Midbrain (tissue), 1 donor: ENCODE results near the gene HSPG2.

Experiments used
- DNase-seq: peaks from one replicate; lab custom pipeline; 2025; lab: John Stamatoyannopoulos, UW

HSPG2 gene

DNA sequence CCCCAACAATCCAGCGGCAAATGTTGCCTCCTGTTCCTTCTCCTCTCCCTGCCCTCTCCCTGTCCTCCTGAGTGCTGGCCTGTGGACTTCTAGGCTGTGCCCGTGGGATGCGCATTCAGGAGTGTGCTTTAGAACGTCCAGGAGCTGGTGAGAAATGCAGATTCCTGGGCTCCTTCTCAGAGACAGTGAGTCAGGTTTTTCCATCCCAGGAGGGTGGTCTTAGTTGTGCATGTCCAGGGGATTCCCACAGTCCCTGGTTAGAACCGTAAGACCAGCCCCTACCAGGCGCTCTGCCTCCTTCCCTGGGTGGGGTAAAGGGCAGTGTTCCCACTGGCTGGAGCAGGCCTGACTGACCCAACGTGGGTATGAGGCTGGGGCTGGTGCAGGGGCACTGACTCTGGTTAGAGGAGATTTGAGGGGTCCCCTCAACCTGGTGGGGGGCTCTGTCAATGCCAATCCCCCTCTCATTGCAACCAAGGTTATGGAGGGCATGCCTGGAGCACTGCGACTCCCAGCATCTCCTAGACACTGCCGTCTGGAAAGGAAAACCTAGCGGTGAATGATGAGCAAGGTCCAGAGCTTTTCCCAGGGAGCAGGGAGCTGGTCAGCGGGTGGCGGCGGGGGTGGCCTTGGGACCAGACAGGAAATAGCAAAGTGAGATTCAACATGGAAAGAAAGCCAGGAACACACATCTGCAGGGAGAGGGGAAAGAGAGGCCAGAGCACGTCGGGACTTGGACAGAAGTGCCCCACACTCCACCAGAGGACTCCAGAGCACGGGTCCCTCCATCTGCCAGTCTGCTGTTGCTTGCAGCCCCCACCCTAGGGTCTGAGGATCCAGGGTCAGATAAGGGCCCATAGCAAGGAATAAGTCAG, 38.5 kb downstream of the HSPG2 start:
- DNase-seq = no peak

DNA sequence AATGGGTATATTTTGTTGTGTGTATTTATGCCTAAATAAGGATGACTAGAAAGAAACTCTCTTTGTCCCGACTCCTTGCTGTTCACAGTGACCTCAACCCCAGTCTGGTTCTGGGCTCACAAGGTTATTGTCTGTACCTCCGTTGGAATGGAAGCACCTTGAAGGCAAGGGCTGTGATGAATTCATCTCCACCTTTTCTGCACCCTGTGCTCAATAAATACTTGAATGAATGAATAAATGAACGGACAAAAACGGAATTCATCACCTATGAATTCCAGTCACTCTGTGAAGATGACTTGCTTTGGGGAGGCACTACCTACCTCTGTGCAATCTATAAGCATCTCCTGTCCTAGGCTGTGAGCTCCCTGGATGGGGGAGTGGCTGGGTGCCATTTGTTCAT, 39.3 kb downstream of the HSPG2 start:
- DNase-seq = no peak

DNA sequence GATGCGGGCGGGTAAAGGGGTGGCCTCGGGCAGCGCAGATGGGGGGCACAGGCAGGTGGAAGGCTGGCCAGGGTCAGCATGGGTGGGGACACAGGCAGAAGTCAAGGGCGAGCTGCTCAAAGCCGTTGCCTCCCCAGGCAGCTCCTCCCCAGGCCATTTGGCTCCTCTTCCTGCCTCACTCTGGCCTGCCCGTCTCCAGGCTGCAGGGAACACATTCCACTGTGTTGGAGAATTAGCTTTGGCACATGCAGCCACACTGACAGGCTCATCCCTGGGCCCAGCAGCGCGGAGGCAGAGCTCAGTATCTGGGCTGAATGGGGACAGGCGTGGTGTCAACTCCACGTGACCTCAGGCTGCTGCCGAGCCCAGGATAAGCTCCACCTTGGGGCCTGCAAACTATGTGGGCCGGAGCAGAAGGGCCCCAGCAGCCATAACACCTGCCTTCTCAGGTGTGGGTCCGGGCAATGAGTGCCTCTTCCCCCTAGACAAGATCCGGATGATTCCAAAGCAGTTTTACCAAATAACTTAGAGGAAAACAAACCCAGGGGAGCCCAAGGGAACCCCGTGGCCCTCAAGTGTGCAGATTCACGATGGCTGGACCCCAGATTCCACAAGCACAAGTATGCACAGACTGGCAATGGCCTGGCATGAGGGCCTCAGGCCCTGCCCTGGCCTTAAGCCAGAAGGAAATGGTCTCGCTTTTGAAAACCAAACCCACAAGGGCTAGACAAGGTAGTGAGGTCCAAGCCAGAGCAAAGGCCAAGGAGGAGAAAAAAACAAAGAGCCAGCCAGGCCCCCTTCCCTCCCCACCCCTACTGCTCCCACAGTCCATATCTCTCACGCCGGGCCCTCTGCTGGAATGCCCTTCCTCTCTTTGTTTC, 40.2 kb downstream of the HSPG2 start:
- DNase-seq = no peak

DNA sequence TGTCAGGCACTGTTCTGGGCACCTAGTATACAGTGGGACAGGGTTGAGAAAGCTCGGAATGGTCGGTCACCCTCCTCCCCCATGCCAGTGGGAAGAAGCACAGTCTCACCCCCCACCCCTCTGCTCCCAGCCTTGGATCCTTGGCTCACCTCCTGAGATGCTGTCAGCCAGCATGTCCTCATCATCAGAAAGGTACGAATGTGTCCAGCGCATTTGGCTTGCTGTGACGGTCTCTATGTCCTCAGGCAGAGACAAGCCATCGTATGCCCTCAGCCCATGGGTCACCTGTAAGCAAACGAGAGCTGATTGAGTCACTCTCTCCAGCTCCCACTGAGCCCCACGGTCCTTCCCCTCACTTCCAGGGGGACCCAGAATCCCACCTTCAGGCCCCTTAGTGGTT, 41.1 kb downstream of the HSPG2 start:
- DNase-seq = no peak

DNA sequence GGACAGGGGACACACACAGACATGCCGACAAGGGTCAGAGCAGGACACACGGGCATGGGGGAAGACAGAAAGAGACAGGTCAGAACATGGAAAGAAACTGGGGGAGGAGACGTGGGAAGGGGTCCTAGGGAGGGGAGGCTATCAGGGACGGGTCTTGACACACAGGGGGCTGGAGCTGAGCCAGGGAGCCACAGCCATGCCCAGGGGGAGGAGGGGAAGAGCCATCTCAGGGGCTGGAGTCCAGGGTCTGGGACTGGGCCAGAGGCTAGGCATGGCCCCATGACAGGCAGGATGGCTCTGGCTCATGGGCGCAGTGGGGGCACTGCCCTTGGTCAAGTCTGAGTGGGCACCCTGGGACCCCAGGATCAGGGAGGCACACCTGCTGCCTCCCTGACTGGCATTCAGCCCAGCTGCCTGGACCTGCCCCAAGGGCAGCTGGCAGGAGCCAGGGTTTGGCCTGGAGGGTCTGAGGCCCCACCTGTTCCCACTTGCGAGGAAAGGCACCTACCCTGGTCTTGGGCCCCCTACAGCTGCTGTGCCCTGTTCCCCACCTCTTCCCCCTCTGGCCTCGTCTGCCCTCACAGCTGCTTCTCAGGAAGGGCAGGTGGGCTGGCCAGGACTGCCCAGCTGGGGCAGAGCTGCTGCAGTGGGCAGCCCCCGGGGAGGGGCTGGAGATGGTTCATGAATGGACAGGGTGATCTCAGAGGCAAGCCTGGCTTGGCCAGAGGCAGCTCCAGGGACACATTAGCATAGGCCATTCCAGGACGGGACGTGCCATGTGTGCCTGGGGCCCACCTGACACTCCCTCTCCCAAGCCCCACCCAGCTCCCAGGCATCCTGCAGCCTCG, 42.9 kb downstream of the HSPG2 start:
- DNase-seq = no peak

DNA sequence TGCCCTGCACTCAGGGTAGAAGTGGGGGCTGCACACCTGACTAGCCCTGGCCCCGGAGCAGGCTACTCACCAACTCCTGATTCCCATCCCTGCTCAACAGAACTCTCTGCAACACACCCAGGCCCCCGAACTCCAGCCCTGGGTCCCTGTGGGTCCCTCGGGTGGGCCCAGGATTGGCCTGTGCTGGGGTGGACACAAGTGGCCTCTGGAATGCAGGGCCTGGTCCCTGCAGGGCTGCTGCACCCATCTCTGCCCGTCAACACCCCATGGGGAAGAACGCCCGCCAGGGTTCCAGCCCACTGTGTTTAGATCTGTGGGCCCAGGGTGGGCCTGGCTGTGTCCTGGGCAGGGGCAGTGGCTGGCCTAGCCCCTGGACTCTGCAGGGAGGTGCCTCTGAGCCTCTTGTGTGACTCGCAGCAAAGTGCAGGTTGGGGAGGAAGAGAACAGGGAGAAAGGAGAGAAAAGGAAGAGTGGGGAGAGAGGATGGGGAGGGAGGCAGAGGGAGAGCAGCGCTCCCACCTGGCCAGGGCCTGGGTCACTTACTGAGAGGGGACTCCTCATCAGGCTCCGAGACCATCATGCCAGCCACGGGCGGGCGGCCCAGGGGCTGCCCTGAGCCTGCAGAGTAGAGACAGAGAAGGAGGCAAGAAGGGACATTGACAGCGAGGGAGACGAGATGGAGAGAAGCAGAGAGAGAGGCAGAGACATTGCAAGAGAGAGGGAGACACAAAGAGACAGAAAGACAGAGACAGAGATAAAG, 43.9 kb downstream of the HSPG2 start:
- no peak for DNase-seq

DNA sequence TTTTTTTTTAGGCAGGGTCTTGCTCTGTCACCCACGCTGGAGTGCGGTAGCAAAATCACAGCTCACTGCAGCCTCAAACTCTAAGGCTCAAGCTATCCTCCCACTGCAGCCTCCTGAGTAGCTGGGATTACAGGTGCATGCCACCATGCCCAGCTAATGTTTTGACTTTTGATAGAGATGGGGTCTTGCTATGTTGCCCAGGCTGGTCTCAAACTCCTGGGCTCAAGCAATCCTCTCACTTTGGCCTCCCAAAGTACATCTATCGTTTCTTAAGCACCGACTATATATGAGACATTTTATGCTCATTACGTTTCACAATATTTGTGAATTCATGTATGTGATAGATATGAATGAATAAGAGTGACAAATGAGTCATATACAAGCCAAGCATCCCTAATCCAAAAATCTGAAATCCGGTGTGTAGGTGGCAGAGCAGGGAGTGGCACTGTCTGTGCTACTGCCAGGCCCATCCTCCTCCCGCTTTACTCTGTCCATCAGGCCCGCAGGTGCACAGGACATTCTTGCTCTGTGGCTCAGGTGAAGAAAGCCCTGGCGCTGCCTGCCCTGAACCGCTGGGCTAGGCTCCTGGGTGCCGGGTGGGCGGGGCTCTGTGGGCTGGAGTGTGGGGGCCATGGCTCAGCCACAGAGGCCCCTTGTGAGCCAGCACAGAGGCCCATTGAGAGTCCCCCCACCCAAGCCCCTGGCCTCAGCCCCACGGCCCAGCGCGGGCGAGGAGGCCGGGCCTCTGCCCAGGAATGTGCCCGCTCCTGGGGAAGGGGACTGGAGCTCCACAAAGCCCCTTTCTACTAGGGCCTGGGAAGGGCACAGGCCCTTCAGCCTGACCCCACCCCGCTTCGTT, 45.3 kb downstream of the HSPG2 start:
- no peak for DNase-seq

DNA sequence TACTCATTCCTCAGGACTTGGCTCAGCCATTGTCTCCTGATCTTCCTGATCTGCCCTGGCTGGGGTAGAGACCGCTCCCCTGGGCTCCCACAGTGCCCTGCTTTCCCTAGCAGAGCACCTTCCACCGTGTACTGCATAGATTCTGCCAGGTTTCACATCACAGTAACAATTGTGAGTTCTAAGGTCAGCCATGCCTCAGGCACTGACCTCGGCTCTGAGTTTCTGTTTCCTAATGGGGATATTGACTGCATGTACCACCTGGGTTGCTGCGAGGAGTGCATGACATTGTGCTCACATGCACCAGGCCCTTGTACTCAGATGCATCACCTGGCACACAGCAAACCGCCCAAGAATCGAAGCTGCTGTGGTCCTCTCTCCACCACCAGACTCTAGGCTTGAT, 46.0 kb downstream of the HSPG2 start:
- DNase-seq = no peak

DNA sequence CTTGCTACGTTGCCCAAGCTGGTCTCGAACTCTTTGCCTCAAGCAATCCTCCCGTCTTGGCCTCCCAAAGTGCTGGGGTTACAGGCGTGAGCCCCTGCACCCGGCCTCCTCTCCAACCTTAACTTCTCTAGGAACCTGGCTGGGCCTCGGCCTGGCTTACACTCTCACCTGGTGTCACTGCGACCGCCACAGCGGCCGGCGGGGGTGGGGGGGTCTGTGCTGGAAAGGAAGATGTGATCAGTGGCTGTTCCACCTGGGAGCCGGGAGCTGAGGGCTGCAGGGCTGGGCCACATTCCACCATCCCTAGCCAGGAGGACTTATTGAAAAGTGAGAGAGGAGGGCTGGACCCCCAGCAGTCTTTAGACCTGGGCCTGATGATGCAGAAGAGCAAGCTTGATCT, 48.6 kb downstream of the HSPG2 start:
- DNase-seq = no peak

DNA sequence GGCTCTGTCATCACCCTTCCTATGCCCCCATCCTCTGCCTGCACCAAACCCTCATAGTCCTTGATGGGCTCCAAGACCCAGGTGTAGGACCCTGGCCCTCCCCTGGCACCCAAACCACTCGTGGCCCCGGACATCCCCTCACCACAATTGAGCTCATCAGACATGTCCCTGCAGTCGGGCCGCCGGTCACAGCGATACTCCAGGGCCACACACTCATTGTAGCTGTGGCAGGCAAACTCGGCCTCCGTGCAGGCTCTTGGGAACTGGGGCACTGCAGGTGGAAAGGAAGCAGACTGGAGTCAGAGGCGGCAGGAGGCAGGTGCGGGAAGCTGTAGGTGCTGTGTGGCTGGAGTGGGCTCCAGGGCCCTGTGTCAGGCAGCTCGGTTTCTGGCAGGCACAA, 49.3 kb downstream of the HSPG2 start:
- DNase-seq = no peak

DNA sequence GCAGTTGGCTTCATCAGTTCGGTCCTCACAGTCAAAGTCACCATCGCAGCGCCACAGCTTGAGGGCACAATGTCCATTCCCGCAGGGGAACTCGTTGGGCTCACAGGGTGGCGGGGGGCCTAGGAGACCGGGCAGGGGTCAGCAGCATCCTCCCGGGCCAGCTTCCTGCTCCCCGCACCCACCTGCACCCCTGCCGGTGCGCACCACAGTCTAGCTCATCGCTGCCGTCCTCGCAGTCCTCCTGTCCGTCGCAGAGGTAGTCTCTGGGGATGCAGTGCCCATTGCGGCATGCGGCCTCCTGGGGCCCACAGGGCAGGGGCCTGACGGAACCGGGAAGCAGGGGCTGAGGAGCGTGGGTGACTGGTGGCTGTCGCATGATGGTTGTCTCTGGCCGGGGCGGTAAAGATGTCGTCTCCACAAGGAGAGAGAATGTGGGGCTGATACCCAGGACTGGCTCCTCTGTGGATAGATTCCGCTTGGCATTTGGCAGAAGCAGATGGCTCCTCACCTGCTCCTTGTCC, 49.8 kb downstream of the HSPG2 start:
- no peak for DNase-seq

DNA sequence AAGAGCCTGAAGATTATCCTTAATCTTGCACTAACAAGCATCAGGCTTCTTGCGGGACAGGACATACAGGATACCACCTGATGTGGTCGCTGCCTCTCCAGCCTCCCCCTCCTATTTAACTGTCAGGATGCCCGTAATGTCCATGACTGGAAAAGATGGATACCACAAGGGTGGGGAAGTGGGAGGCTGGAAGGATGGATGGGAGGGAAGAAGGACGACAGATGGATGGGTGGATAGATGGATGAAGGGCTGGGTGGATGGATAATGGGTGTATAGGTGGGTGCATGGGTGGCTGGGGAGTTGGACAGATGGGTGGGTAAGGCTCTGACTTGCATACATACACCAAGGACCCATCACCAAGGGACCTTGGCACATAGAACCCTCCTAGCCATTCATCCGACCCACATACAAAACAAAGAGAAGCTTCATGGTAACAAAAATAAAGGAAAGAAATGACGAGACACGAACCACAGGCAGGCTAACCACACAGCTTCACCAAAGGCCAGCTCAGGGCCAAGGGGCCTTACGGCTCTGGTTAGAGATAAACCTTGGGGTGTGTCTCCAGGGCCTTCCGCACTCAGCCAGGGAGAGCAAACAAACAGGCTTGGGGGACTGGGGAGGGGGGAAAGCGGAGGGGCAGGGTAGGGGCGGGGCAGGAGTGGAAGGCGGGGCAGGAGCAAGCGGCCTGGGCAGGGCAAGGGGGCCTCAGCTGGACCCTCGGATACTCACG, 50.5 kb downstream of the HSPG2 start:
- no peak for DNase-seq

DNA sequence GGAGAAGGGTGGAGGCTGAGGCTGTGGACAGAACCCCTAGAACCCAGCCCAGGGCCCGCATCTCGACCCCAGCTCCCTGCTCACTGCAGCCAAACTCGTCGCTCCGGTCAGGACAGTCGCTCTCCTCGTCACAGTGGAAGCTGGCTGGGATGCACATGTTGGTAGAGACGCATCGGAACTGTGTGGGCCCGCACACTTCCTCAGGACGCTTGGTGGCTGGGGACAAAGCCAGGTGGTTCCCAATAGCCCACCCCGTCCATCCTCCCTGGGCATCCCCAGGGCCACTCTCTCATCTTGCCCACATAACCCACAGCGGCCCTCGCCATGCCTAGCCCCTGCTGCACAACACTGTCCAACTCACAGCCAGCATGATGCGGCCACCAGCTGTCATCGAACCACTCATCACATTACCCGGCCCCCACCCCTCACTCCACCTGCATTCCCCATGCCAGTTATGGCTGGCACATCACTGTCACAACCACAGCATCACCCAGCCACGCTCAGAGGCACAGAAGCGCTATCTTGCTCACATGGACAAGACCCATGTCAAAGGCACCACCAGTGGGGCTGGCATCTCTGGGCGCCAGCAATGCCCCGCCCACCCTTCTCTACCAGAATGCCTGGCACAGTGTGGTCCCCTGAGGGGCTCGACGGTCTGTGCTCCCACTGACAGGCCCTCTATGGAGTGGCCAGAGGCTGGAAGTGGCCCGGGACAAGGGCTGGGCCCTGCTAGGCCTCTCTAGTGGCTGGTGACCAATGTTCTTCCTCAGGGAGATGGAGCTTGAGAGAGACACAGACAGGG, 51.7 kb downstream of the HSPG2 start:
- no peak for DNase-seq

DNA sequence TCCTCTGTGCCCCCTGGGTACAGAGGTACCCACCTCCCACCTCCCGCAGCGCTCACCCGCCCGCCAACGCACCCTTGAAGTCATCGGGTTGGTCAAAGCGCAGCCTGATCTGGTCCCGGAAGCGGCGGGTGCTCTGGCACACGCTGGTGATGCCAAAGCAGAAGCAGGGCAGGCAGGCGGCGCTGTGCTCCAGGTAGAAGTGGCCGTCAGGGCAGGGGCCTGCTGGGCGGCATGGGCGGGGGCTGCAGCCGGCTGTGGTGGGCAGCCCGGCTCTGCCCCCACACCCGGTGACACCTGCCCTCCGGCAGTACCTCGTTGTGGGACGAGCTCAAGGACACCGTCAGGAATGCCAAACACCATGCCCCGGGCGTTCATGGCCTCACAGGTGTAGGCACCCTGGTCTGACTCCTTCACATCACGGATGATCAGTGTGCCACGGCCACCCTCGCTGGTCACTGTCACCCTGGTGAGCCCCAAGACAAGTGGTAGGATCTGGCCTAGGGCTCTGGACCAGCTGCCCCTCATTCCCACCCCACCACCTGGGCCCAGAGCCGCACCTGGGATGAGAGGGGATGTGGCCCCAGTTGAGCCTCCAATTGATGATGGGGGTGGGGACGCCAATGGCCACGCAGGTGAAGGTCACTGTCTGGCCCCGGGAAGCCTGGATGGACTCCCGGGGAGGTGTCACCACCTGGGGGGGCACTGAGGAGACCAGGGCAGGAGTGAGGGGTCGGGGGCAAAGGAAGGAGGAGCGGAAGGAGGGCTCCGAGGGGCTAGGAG, 52.5 kb downstream of the HSPG2 start:
- DNase-seq = no peak

DNA sequence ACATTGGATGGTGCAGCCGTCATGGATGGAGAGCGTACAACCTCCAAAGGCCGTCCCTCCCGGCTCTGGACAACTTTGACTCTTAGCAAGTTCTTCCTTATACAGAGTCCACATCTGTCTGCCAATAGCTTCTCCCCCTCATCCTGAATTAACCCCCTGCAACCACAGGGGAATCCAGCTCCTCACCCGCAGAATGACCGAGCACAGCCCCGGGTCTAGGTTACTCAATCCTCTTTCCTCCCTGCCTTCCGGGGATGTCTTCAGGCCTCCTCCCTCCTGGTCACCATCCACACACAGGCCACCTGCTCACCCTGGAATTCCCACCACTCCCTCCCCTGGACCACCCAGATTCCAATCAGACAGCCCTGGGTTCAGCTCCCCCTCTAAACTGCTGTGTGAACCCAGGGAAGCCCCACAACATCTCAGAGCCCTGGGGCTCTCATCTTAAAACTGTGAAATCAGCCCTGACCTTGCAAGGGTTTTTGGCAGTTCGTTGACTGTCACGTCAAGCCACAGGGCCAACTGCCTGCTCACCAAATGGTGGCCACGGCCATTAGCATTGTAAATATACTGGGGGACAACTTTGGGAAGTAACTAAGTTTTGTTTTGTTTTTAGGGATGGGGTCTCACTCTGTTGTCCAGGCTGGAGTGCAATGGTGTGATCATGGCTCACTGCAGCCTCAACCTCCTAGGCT, 54.2 kb downstream of the HSPG2 start:
- DNase-seq = no peak

DNA sequence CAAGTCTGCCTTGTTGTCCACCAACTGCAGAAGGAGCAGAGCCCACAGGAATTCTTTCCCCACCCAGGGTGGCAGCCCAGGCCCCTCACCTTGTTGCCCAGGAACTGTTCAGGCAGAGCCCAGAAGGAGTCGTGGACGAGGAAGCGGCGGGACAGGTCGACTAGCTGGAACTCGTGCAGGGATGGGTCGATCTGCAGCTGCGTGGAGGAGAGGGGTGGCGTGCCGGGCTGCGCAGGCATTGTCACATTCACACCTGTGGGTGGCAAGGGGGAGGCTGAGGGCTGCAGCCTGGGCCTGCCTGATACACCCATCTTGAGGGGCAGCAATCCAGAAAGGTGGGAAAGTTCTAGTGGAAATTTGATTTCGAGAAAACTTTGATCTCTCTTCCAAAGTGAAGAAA, 55.9 kb downstream of the HSPG2 start:
- no peak for DNase-seq

DNA sequence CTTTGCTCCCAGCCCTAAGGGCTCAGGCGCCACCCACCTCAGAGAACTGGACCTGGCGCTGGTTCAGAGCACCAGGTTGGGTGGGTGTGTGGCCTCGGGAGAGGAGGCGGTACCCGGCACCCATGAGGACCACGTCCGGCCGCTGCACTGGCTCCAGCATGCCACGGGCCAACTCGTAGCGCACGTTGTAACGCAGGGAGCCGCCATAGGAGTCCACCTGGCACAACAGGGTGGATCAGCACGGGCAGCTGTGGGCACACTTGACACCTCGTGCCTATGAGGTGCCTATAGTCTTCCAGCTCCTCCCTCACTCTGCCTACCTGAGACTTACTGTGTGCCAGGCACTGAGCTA, 56.5 kb downstream of the HSPG2 start:
- no peak for DNase-seq
